ENCODE results near the gene PTPRE. TPM values are rescaled to one million over a fixed set of nuclear protein-coding genes. Genes with fewer than 3 reads are reported as not detected.

Gene PTPRE
- polyA plus RNA-seq, 10 donors = 4.4 to 9.5 (median 6.5) TPM

GRCh38 chr10:128070161-128070560 lies 163.3 kb downstream of the PTPRE start:
- DNase-seq = no peak

GRCh38 chr10:128070721-128071416 lies 164.0 kb downstream of the PTPRE start:
- no peak for DNase-seq

GRCh38 chr10:128071417-128071782 lies 164.5 kb downstream of the PTPRE start:
- DNase-seq = no peak

GRCh38 chr10:128072046-128072445 lies 165.1 kb downstream of the PTPRE start:
- no peak for DNase-seq

GRCh38 chr10:128072941-128073645 lies 166.2 kb downstream of the PTPRE start:
- DNase-seq = no peak

- DNase-seq = no peak
These were observed 167.0 kb downstream of the PTPRE start for GRCh38 chr10:128073890-128074289.

- no peak for DNase-seq
These were observed 167.7 kb downstream of the PTPRE start for GRCh38 chr10:128074589-128074988.

- no peak for DNase-seq
These were observed 170.4 kb downstream of the PTPRE start for GRCh38 chr10:128077155-128077875.

GRCh38 chr10:128078136-128078969 lies 171.4 kb downstream of the PTPRE start:
- peak in 1 of 3 donors; percentile 50 for DNase-seq

GRCh38 chr10:128080231-128080630 lies 173.3 kb downstream of the PTPRE start:
- no peak for DNase-seq

GRCh38 chr10:128080641-128081040 lies 173.7 kb downstream of the PTPRE start:
- DNase-seq = no peak

- DNase-seq = no peak
These were observed 174.3 kb downstream of the PTPRE start for GRCh38 chr10:128081222-128081621.

- DNase-seq = peak in 1 of 3 donors; percentile 45
These were observed 174.8 kb downstream of the PTPRE start for GRCh38 chr10:128081720-128082119.

GRCh38 chr10:128083191-128083895 lies 176.4 kb downstream of the PTPRE start:
- DNase-seq = no peak

- no peak for DNase-seq
These were observed 177.5 kb downstream of the PTPRE start for GRCh38 chr10:128084364-128084763.

GRCh38 chr10:128084991-128085390 lies 178.1 kb downstream of the PTPRE start:
- DNase-seq = no peak

- no peak for DNase-seq
These were observed 179.3 kb downstream of the PTPRE start for GRCh38 chr10:128086003-128086863.

GRCh38 chr10:128087146-128087883 lies 180.4 kb downstream of the PTPRE start:
- no peak for DNase-seq
